Measurements from ENCODE around the gene UGT2B15. TPM values are rescaled to one million over a fixed set of nuclear protein-coding genes. Genes with fewer than 3 reads are reported as not detected.
"Not testable (repeated sequence)": the region's sequence is repeated elsewhere in the genome, so short reads cannot be mapped to it uniquely, and the experiment has no call there.

UGT2B15 gene
- polyA plus RNA-seq, 4 donors = 0.08 to 0.12 (median 0.08) TPM; not detected in 1

GRCh38 chr4:68657022-68657594 is 13.3 kb downstream of the UGT2B15 start:
- not testable (repeated sequence) for DNase-seq (ENCODE audit: low read depth in 4 of 4, low spot score in 2 of 4)

GRCh38 chr4:68656445-68656973 is 13.9 kb downstream of the UGT2B15 start:
- not testable (repeated sequence) for DNase-seq (ENCODE audit: low read depth in 4 of 4, low spot score in 2 of 4)

GRCh38 chr4:68655764-68656444 is 14.5 kb downstream of the UGT2B15 start:
- peak in 1 of 4 donors; percentile 2 for DNase-seq (ENCODE audit: low read depth in 4 of 4, low spot score in 2 of 4)

GRCh38 chr4:68654946-68655721 is 15.3 kb downstream of the UGT2B15 start:
- DNase-seq (ENCODE audit: low read depth in 4 of 4, low spot score in 2 of 4) = no peak

- no peak for DNase-seq (ENCODE audit: low read depth in 4 of 4, low spot score in 2 of 4)
These were observed 18.5 kb downstream of the UGT2B15 start for GRCh38 chr4:68651932-68652331.

GRCh38 chr4:68630371-68630770 is 40.1 kb downstream of the UGT2B15 start:
- no peak for DNase-seq (ENCODE audit: low read depth in 4 of 4, low spot score in 2 of 4)

GRCh38 chr4:68622731-68623130 is 47.7 kb downstream of the UGT2B15 start:
- DNase-seq (ENCODE audit: low read depth in 4 of 4, low spot score in 2 of 4) = not testable (repeated sequence)

GRCh38 chr4:68617003-68617698 is 53.3 kb downstream of the UGT2B15 start:
- DNase-seq (ENCODE audit: low read depth in 4 of 4, low spot score in 2 of 4) = no peak

- no peak for DNase-seq (ENCODE audit: low read depth in 4 of 4, low spot score in 2 of 4)
These were observed 54.6 kb downstream of the UGT2B15 start for GRCh38 chr4:68615699-68616422.

- DNase-seq (ENCODE audit: low read depth in 4 of 4, low spot score in 2 of 4) = no peak
These were observed 56.7 kb downstream of the UGT2B15 start for GRCh38 chr4:68613752-68614151.

- no peak for DNase-seq (ENCODE audit: low read depth in 4 of 4, low spot score in 2 of 4)
These were observed 64.2 kb downstream of the UGT2B15 start for GRCh38 chr4:68606240-68606639.

GRCh38 chr4:68599150-68599549 is 71.3 kb downstream of the UGT2B15 start:
- DNase-seq (ENCODE audit: low read depth in 4 of 4, low spot score in 2 of 4) = no peak

- DNase-seq (ENCODE audit: low read depth in 4 of 4, low spot score in 2 of 4) = no peak
These were observed 73.0 kb downstream of the UGT2B15 start for GRCh38 chr4:68597482-68597881.

Other genes starting within 250 kb of the UGT2B15 start
- gene TMPRSS11E, start 223.2 kb downstream of the UGT2B15 start, polyA plus RNA-seq (ENCODE audit: insufficient read length in 4 of 4) = under 1 TPM in 2 of 4 donors, not detected in 2; 0.11 to 0.28 TPM
- gene UGT2B17, start 94.3 kb downstream of the UGT2B15 start, polyA plus RNA-seq (ENCODE audit: insufficient read length in 4 of 4) = under 1 TPM in 1 of 4 donors, not detected in 3; 0.14 TPM
- 1 to 10 TPM in 1 of 4 donors, under 1 TPM in 2, not detected in 1; 0.14 to 2.1 (median 0.49) TPM for gene UGT2B10, start 145.3 kb upstream of the UGT2B15 start, polyA plus RNA-seq (ENCODE audit: insufficient read length in 4 of 4)

All from left renal cortex interstitium (tissue), 4 donors.